ENCODE data around the gene GPR55. TPM values are rescaled to one million over a fixed set of nuclear protein-coding genes. Genes with fewer than 3 reads are reported as not detected.

Gene GPR55
- total and polyA plus RNA-seq, 10 of the 15 experiments (the other 5 are each of a cell fraction or from before 2014, with no cell fraction given) = 2.1 to 30.1 (median 16.2) TPM

GRCh38 chr2:230953845-230954244 is 28.8 kb upstream of the GPR55 start (continued):
- TF ChIP-seq SKIL (IDR thresholded peaks at IDR 0.05; ENCODE audit: low read depth, poor library complexity, severe bottlenecking) (peak; percentile 19), CHD4 (IDR thresholded peaks at IDR 0.05) (no peak), ESRRA (IDR thresholded peaks at IDR 0.05; ENCODE audit: low read length) (no peak), CBX5 (IDR thresholded peaks at IDR 0.05; ENCODE audit: low read depth) (no peak), NFXL1 (IDR thresholded peaks at IDR 0.05; ENCODE audit: borderline replicate concordance) (no peak), BRCA1 (IDR thresholded peaks at IDR 0.05; ENCODE audit: low read depth, low read length) (no peak), ZBTB33 (IDR thresholded peaks at IDR 0.05) (no peak), TBL1XR1 (IDR thresholded peaks at IDR 0.05; ENCODE audit: low read depth, low read length) (peak; percentile 57), FOXK2 (IDR thresholded peaks at IDR 0.05) (no peak), NFYA (IDR thresholded peaks at IDR 0.05; ENCODE audit: borderline replicate concordance, low read depth, low read length) (no peak), CREM (IDR thresholded peaks at IDR 0.05; ENCODE audit: low read depth) (peak; percentile 75; the same call in 1 of the 2 replicates), IKZF2 (IDR thresholded peaks at IDR 0.05) (peak; percentile 89 to 90), SMC3 (IDR thresholded peaks at IDR 0.05; ENCODE audit: borderline replicate concordance, low read length) (0 out of 2 replicates have a peak, but pooled peaks have one; percentile 18), CBFB (IDR thresholded peaks at IDR 0.05; ENCODE audit: low read depth) (peak; percentile 73; the same call in 1 of the 2 replicates), TCF7 (IDR thresholded peaks at IDR 0.05; ENCODE audit: borderline replicate concordance) (peak; percentile 80; the same call in 1 of the 2 replicates), NFYB (IDR thresholded peaks at IDR 0.05; ENCODE audit: insufficient read depth, low read depth, low read length) (no peak), BCL11A (IDR thresholded peaks at IDR 0.05; ENCODE audit: low read depth, low read length) (peak; percentile 51; the same call in 1 of the 2 replicates), FOS (IDR thresholded peaks at IDR 0.05; ENCODE audit: borderline replicate concordance, extremely low read depth, insufficient read length) (no peak), POU2F2 (IDR thresholded peaks at IDR 0.05; ENCODE audit: borderline replicate concordance, low read depth, low read length) (no peak)
- TF ChIP-seq, protein P1, sequence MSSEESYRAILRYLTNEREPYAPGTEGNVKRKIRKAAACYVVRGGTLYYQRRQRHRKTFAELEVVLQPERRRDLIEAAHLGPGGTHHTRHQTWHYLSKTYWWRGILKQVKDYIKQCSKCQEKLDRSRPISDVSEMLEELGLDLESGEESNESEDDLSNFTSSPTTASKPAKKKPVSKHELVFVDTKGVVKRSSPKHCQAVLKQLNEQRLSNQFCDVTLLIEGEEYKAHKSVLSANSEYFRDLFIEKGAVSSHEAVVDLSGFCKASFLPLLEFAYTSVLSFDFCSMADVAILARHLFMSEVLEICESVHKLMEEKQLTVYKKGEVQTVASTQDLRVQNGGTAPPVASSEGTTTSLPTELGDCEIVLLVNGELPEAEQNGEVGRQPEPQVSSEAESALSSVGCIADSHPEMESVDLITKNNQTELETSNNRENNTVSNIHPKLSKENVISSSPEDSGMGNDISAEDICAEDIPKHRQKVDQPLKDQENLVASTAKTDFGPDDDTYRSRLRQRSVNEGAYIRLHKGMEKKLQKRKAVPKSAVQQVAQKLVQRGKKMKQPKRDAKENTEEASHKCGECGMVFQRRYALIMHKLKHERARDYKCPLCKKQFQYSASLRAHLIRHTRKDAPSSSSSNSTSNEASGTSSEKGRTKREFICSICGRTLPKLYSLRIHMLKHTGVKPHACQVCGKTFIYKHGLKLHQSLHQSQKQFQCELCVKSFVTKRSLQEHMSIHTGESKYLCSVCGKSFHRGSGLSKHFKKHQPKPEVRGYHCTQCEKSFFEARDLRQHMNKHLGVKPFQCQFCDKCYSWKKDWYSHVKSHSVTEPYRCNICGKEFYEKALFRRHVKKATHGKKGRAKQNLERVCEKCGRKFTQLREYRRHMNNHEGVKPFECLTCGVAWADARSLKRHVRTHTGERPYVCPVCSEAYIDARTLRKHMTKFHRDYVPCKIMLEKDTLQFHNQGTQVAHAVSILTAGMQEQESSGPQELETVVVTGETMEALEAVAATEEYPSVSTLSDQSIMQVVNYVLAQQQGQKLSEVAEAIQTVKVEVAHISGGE (CRISPR knock-in tag; IDR thresholded peaks at IDR 0.05) = no peak
- TF ChIP-seq, protein P2, sequence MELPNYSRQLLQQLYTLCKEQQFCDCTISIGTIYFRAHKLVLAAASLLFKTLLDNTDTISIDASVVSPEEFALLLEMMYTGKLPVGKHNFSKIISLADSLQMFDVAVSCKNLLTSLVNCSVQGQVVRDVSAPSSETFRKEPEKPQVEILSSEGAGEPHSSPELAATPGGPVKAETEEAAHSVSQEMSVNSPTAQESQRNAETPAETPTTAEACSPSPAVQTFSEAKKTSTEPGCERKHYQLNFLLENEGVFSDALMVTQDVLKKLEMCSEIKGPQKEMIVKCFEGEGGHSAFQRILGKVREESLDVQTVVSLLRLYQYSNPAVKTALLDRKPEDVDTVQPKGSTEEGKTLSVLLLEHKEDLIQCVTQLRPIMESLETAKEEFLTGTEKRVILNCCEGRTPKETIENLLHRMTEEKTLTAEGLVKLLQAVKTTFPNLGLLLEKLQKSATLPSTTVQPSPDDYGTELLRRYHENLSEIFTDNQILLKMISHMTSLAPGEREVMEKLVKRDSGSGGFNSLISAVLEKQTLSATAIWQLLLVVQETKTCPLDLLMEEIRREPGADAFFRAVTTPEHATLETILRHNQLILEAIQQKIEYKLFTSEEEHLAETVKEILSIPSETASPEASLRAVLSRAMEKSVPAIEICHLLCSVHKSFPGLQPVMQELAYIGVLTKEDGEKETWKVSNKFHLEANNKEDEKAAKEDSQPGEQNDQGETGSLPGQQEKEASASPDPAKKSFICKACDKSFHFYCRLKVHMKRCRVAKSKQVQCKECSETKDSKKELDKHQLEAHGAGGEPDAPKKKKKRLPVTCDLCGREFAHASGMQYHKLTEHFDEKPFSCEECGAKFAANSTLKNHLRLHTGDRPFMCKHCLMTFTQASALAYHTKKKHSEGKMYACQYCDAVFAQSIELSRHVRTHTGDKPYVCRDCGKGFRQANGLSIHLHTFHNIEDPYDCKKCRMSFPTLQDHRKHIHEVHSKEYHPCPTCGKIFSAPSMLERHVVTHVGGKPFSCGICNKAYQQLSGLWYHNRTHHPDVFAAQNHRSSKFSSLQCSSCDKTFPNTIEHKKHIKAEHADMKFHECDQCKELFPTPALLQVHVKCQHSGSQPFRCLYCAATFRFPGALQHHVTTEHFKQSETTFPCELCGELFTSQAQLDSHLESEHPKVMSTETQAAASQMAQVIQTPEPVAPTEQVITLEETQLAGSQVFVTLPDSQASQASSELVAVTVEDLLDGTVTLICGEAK (IDR thresholded peaks at IDR 0.05; ENCODE audit: borderline replicate concordance) = no peak
